ENCODE results near the gene SLCO4C1.

DNA sequence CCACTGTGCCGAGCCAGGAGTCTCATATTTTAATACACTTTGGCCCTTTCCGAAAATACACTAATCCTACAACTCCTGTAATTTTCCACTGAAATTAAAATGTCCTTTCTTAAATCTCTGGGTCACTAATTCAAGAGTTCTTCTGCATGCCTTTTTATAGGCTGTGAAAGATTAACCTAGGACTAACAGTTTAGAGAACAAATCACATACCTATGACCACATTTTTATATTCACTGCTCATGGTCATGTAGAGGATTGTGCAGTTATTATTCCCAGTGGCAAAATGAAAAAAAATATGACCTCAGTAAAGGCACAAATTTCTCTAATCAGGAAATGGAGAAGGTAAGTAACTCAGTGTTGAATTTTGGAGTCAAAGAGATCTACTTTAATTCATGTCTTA lies 33.4 kb downstream of the SLCO4C1 start:
- no peak for TF ChIP-seq POLR2A (IDR thresholded peaks at IDR 0.05; ENCODE audit: extremely low read depth, insufficient read length)
- TF ChIP-seq, protein P1, sequence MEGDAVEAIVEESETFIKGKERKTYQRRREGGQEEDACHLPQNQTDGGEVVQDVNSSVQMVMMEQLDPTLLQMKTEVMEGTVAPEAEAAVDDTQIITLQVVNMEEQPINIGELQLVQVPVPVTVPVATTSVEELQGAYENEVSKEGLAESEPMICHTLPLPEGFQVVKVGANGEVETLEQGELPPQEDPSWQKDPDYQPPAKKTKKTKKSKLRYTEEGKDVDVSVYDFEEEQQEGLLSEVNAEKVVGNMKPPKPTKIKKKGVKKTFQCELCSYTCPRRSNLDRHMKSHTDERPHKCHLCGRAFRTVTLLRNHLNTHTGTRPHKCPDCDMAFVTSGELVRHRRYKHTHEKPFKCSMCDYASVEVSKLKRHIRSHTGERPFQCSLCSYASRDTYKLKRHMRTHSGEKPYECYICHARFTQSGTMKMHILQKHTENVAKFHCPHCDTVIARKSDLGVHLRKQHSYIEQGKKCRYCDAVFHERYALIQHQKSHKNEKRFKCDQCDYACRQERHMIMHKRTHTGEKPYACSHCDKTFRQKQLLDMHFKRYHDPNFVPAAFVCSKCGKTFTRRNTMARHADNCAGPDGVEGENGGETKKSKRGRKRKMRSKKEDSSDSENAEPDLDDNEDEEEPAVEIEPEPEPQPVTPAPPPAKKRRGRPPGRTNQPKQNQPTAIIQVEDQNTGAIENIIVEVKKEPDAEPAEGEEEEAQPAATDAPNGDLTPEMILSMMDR (IDR thresholded peaks at IDR 0.05; ENCODE audit: low read depth, low read length): no peak

Data from NB4 (cell line).